Measurements from ENCODE around the gene SCML1. TPM values are rescaled to one million over a fixed set of nuclear protein-coding genes. Genes with fewer than 3 reads are reported as not detected.

SCML1 gene
- total and polyA plus RNA-seq, 2 of the 4 experiments (the other 2 are of a cell fraction), result 4.1 to 12.2 TPM

DNA sequence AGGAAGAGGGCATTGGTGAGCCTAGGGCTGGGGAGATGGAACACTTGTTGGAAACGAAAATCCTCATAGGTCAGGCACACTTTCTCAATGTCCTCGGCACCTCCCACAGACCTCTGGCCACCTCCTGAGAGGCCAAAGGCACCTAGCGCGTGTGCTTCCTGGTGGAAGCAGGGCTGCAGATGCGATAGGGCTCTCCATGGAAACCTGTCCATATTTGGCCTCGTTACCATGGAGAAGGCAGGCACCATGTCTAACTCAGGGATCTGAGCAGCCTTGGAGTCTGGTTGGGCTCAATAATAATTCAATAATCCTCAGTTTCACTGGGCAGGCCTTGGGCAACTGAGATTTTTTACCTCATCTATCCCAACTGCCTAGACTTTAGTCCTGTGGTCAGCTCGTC lies 65.5 kb downstream of the SCML1 start:
- dilution Hi-C loops (cut with HindIII; ENCODE audit: low sequenced_read_pairs, unreplicated experiment) (no loop called here), intact Hi-C loops (cut with micrococcal nuclease) (no loop called here), in situ Hi-C loops (cut with MboI; ENCODE audit: low sequenced_read_pairs) (no loop called here)
- Histone ChIP-seq H3K79me1 (ENCODE audit: low read depth in 1 of 2, low read length in 2 of 2) (no peaks in the 10 kb centered on the region), H4K20me1 (ENCODE audit: insufficient read depth, low read length) (no peaks in the 10 kb centered on the region), H3K9me1 (ENCODE audit: insufficient read depth, low read length) (no peaks in the 10 kb centered on the region), H3K4ac (ENCODE audit: low read depth, low read length) (no peak overlapping the region), H2BK15ac (ENCODE audit: low read depth, low read length) (no peak overlapping the region), H2BK20ac (ENCODE audit: low read depth, low read length) (no peak overlapping the region), H3K23ac (ENCODE audit: low read depth, low read length) (no peak overlapping the region), H4K91ac (ENCODE audit: insufficient read depth, low read depth, low read length) (no peak overlapping the region), H3K4me3 (ENCODE audit: insufficient read depth, low read depth, low read length) (no peak overlapping the region), H2BK5ac (ENCODE audit: low read depth, low read length, poor library complexity, severe bottlenecking) (no peak overlapping the region), H2AK9ac (replicated peaks; ENCODE audit: low read depth, low read length, poor library complexity) (no peak overlapping the region), H3K27ac (ENCODE audit: insufficient read depth, low read length) (no peak overlapping the region), H3K36me3 (ENCODE audit: control insufficient read depth, insufficient read depth, low read length) (no peaks in the 10 kb centered on the region), H3K4me2 (ENCODE audit: low read depth, low read length) (no peak overlapping the region), H2BK120ac (ENCODE audit: low read depth, low read length) (no peak overlapping the region), H3K27me3 (ENCODE audit: control insufficient read depth, insufficient read depth, low read length) (peaks cover 2% of the 10 kb centered on the region; the same call in 1 of the 2 replicates), H3K14ac (replicated peaks; ENCODE audit: low read depth, low read length) (no peak overlapping the region), H3K4me1 (ENCODE audit: control insufficient read depth, insufficient read depth, low read length) (no peaks in the 10 kb centered on the region), H3K9me3 (ENCODE audit: control insufficient read depth, insufficient read depth, low read length) (no peaks in the 10 kb centered on the region), H2AK5ac (ENCODE audit: low read depth, low read length) (no peak overlapping the region), H4K5ac (ENCODE audit: low read depth, low read length) (no peak overlapping the region), H4K8ac (ENCODE audit: low read depth in 2 of 2, low read length in 2 of 2) (no peak overlapping the region), H2AFZ (replicated peaks; ENCODE audit: low read length, poor library complexity) (no peak overlapping the region), H3K9ac (ENCODE audit: low read depth, low read length) (no peak overlapping the region), H3K56ac (ENCODE audit: extremely low read depth, insufficient read depth, low read length) (no peak overlapping the region; the same call in 1 of the 2 replicates), H3K18ac (ENCODE audit: low read depth, low read length) (no peak overlapping the region)
- ATAC-seq (ENCODE audit: low read depth) (no peak), DNase-seq (no peak)
- no TSS peak for BruUV-seq (replicated peaks)
- 76% methylated on average over 3 of the region's 7 CpGs; no CpG with 5 or more reads in 1 of the 2 experiments for WGBS, 2 experiments (ENCODE audit: extremely low coverage in 2 of 2, insufficient read length in 1 of 2)
- ChIA-PET CTCF (no interaction called here), POLR2A (ENCODE audit: unreplicated experiment) (no interaction called here)
- TF ChIP-seq BHLHE40 (IDR thresholded peaks at IDR 0.05; ENCODE audit: low read depth, low read length), result no peak
- TF ChIP-seq RAD21 (IDR thresholded peaks at IDR 0.05; ENCODE audit: low read length), result no peak
- TF ChIP-seq, protein P1, sequence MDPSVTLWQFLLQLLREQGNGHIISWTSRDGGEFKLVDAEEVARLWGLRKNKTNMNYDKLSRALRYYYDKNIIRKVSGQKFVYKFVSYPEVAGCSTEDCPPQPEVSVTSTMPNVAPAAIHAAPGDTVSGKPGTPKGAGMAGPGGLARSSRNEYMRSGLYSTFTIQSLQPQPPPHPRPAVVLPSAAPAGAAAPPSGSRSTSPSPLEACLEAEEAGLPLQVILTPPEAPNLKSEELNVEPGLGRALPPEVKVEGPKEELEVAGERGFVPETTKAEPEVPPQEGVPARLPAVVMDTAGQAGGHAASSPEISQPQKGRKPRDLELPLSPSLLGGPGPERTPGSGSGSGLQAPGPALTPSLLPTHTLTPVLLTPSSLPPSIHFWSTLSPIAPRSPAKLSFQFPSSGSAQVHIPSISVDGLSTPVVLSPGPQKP (IDR thresholded peaks at IDR 0.05; ENCODE audit: borderline replicate concordance, low read depth, low read length), result no peak
- no peak for TF ChIP-seq POLR2A (IDR thresholded peaks at IDR 0.05; ENCODE audit: low read depth, low read length)
- TF ChIP-seq, protein P2, sequence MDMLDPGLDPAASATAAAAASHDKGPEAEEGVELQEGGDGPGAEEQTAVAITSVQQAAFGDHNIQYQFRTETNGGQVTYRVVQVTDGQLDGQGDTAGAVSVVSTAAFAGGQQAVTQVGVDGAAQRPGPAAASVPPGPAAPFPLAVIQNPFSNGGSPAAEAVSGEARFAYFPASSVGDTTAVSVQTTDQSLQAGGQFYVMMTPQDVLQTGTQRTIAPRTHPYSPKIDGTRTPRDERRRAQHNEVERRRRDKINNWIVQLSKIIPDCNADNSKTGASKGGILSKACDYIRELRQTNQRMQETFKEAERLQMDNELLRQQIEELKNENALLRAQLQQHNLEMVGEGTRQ (IDR thresholded peaks at IDR 0.05; ENCODE audit: low read depth, low read length), result no peak

All from IMR-90 (cell line).